GM12874 (cell line): ENCODE data around the gene SOX13.

Experiments
- TF ChIP-seq, protein P1 (sequence below): IDR thresholded peaks from 2 replicates; pipeline ENCODE4 v1.5.1; 2011; ENCODE audit warnings: low read depth, mild to moderate bottlenecking, control low read depth, low read length, moderate library complexity; ENCODE audit not compliant: insufficient read depth

The SOX13 gene

DNA sequence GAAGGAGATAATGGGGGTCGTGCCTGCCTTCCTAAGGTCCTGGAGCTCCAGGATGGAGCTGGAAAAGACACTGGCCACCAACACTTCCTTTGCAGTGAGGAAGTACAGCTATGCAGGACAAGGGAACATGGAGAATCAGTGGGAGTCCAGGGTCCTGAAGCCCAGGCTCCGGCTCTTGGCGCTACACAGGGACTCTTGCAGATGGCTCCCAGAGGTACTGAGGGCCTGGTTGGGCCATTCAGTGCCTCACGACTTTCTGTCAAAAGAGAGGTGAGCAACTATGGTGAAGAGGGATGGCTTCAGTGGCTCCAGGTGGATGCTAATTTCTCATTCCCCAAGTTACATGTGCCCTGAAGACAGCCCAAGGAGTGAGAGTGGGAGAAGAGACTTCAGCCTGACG, 80.8 kb downstream of the SOX13 start:
- TF ChIP-seq, protein P1, sequence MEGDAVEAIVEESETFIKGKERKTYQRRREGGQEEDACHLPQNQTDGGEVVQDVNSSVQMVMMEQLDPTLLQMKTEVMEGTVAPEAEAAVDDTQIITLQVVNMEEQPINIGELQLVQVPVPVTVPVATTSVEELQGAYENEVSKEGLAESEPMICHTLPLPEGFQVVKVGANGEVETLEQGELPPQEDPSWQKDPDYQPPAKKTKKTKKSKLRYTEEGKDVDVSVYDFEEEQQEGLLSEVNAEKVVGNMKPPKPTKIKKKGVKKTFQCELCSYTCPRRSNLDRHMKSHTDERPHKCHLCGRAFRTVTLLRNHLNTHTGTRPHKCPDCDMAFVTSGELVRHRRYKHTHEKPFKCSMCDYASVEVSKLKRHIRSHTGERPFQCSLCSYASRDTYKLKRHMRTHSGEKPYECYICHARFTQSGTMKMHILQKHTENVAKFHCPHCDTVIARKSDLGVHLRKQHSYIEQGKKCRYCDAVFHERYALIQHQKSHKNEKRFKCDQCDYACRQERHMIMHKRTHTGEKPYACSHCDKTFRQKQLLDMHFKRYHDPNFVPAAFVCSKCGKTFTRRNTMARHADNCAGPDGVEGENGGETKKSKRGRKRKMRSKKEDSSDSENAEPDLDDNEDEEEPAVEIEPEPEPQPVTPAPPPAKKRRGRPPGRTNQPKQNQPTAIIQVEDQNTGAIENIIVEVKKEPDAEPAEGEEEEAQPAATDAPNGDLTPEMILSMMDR = no peak

DNA sequence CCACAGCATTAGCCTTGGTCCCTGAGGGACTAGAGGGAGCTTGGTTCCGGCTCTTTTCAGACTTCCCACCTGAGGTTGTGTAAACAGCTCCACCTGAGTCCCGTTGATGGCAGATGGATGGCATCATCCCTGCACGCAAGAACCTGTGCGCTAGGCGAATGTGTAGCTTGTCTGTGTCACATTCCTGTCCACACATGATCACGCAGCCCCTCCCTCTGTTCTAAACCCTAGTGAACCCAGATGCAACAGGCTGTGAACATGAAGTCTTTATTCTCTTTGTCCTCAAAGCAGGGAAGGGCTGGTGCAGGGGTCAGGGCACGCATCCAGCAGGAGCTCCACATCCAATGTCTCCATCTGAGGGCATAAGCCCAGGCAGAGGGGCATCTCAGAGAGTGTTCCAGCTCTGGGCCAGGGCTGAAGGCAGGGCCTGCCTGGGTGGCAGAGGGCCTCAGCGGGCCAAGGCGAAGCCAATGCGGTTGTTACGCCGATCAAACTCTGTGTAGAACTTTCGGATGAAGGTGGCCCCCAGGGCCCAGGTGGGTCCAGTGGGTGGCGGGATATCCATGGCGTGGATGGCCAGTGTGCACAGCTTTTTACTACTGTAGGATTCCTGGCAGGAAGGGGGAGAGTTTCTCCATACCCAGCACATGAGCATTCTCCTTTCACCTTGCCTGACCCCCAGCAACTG, 81.8 kb downstream of the SOX13 start:
- TF ChIP-seq, protein P1 = no peak

DNA sequence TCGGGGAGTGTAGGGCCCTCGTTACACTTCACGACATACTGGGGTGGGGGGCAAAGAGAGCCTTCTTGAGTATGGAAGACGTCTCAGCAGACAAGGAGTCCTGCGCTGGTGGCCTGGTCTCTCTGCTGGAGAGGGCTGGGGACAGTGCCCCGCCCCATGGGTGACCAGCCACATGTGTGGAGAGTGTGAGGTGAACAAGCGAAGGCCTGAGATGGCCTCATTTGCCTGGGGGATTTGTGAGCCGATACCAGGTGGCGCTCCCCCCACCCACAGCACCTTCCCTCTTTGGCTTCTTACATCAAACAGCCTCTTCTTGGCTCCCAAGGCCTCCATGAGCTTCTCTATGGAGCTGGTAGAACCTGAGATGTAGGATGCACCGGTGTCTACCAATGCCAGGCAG, 83.0 kb downstream of the SOX13 start:
- TF ChIP-seq, protein P1 = no peak

DNA sequence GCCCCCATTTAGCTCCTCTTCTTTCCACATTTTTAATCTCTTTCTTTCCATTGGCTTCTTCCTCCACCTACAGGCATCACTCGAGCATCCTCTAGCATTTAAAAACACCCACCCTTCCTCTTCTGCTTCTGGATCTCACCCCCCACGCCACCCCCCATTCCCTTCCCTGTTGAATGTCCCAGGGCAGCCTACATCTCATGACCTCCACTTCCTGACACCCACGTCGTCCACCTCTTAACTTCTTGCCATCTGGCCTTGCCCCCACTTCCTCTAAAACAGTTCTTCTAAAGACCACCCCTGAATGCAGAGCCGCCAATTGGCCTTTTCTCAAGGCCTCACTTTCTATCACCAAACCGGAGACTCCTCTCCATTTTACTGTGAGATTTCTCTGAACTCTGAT, 85.0 kb downstream of the SOX13 start:
- TF ChIP-seq, protein P1 = no peak

DNA sequence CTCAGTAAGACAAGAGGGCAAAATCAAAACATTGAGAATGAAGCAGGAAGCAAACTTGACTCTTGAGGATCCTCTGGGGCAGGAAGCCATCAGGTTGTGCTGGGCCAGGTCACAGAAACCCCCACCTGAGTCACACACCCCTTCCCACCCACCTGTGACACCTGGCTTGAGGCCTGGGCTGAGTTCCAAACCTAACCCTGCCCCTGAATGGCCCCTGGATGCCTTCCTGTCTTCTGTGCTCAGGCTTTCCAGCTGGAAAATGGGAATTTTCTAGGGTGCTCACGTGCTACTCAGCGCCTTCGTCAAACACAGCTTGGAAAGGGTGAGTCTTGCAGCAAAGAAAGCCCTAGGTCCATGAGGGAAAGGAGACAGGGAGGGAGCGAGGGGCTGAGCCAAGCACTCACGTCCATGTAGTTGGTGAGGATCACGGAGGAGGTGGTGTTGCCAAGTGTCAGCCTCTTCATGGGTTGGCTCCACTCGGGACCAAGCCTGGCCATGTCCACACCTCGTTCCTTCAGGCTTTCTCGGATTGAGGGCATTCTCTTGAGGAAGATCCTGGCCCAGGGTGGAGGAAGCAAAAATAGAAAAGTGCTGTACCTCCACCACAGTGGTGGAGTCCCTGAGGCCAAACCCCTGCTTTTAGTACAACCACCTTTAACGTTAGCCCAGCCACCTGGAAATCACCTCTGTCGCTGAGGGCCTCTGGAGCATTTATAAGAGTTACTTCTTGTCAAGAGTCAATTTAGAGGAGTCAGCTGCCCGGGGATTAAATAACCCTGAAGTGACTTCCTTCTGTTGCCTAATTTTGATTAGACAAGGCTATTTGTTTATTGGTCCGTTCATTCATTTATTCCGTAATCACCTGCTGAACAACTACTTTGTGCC, 88.9 kb downstream of the SOX13 start:
- TF ChIP-seq, protein P1 = no peak

DNA sequence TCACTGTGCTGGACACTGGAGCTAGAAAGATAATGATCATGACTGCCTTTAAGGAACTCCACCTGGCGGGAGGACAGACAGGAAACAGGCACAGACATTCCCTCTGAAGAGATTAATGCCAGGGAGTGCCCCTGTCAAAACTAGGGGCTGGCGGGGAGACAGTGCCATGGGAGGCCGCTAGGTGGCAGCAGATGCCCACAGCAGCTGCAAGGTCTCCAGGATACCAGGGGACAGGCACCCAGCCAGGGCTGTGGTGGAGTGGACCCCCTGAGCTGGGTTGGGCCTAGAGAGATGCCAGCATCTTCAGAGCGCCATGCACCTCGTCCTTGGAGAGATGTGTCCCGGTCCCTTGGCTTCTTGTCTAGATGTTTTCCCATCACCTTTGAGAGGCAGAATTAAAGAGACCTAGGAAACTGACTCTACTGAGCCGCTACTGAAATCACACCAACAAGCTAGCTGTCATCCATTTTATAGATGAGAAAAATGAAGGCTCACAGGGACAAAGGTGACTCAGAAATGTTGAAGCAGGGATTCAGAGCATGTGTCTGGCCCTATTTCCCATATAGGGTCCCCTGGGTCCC, 89.7 kb downstream of the SOX13 start:
- TF ChIP-seq, protein P1 = peak; percentile 98

DNA sequence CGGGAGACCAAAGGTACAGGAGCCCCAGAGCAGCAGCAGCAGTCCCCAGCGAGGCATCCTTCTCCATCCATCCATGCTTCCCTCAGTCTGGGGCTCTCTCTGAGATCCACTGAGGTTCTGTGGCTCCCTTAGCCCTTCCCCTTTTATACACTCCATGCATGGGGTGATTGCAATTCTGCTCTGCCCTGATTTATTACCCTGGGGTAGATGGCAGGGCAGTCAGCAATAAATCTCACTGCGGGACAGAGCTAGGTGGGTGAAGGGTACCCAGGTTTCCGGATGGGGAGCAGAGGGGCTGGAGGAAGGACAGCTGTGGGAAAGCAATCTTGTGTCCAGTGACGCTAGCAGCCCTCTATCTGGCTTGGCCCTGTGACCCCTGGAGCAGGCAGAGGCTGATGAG, 93.3 kb downstream of the SOX13 start, which contains the start of gene REN:
REN (minus strand) TSS at position 119 of the 400 bp plus-strand sequence; CDS start at position 75, 44 bp downstream.
- TF ChIP-seq, protein P1 = no peak
